Vagina (tissue), 2 donors: ENCODE results near the gene ESPNL.

Source experiments
- POLR2A ChIP-seq, 2 donors: fragments of 450-650 bp; IDR thresholded peaks; one replicate each; pipeline ENCODE4 v1.6.1; 2017; ENCODE audit warnings: antibody characterized with exemption in 2 of 2, mild to moderate bottlenecking in 2 of 2, moderate library complexity in 2 of 2
- POLR2AphosphoS5 ChIP-seq, 2 donors: sonication (generic); formaldehyde crosslinking; IDR thresholded peaks; one replicate each; pipeline ENCODE4 v1.9.0; 2017; ENCODE audit warnings: antibody characterized with exemption in 2 of 2, mild to moderate bottlenecking in 2 of 2, low read depth in 1 of 2; ENCODE audit not compliant: insufficient read depth in 1 of 2
- TF ChIP-seq, protein P1 (sequence below), 3 experiments: fragments of 450-650 bp in 2 of 3; fragments of 200-600 bp in 1 of 3; sonication (generic) in 1 of 3; IDR thresholded peaks; one replicate each; pipeline ENCODE4 v1.5.1; 2017 to 2019; ENCODE audit warnings: antibody characterized with exemption in 3 of 3, mild to moderate bottlenecking in 2 of 3, moderate library complexity in 2 of 3

DNA sequence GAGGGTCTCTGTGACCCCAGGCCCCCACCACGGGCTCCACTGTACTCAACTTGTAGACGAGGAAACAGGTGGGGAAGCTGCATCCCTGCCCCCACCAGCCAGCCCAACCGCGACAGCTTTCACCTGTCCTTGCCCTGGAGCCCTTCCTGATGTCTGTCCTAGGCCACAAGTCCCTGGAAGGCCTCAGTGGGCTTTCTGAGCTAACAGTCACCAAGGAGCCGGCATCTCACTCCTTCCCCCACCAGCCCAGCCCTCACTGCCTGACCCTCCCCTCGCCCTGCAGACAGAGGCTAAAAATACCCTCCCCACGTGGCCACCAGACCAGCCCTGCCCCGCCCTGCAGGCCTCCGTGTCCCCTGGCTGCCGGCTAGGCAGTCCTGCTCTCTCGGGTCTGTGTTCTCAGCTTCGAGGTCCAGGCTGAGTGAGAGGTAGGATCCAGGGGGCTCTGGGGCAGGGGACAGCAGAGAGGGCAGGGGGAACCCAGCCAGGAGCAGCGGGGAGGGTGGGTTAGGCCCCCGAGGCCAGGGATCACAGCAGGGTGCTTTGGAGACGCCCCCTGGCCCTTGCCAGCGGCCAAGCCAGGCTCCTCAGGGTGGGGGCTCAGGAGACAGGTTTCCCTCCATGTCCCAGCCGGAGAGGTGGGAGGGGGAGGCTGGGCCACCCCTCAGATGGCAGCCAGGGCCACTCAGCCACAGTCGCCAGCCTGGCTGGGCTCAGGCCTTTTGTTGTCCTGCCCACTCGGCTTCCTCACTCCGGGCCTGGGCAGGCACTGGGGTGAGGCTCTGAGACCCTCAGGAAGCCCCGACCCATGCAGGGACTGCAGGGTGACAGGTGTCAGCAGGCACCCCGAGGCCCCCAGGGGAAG is 38.4 kb downstream of the ESPNL start, which contains the start of gene KLHL30:
- TF ChIP-seq, protein P1, sequence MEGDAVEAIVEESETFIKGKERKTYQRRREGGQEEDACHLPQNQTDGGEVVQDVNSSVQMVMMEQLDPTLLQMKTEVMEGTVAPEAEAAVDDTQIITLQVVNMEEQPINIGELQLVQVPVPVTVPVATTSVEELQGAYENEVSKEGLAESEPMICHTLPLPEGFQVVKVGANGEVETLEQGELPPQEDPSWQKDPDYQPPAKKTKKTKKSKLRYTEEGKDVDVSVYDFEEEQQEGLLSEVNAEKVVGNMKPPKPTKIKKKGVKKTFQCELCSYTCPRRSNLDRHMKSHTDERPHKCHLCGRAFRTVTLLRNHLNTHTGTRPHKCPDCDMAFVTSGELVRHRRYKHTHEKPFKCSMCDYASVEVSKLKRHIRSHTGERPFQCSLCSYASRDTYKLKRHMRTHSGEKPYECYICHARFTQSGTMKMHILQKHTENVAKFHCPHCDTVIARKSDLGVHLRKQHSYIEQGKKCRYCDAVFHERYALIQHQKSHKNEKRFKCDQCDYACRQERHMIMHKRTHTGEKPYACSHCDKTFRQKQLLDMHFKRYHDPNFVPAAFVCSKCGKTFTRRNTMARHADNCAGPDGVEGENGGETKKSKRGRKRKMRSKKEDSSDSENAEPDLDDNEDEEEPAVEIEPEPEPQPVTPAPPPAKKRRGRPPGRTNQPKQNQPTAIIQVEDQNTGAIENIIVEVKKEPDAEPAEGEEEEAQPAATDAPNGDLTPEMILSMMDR (IDR thresholded peaks at IDR 0.05) = no peak
- TF ChIP-seq POLR2A (IDR thresholded peaks at IDR 0.05) (no peak), POLR2AphosphoS5 (IDR thresholded peaks at IDR 0.05; ENCODE audit: insufficient read depth in 1 of 2, low read depth in 1 of 2) (no peak)
